Keratinocyte (primary cell): Measurements from ENCODE around the gene PPP4C. TPM values are rescaled to one million over a fixed set of nuclear protein-coding genes. Genes with fewer than 3 reads are reported as not detected.

ENCODE experiments used
- DNase-seq: peaks from one replicate; pipeline ENCODE4 v3.0.0-alpha.2; 2011; ENCODE audit warnings: low read depth, missing footprints, low spot score
- FAIRE-seq: peaks from 2 replicates; lab custom pipeline; 2011; peaks lifted over from hg19 to GRCh38; lab: Jason Lieb, UNC
- H2AFZ ChIP-seq: 2 replicates; pipeline ENCODE4 v1.6.0; 2012; ENCODE audit warnings: low read length, control low read depth, inconsistent platforms; ENCODE audit not compliant: control insufficient read depth
- H3K27ac ChIP-seq: 2 replicates; pipeline ENCODE4 v1.5.1; 2011; ENCODE audit warnings: low read length; ENCODE audit not compliant: control insufficient read depth, insufficient read depth
- H3K27me3 ChIP-seq: 3 replicates; pipeline ENCODE4 v1.6.0; 2011; ENCODE audit warnings: low read length; ENCODE audit not compliant: control insufficient read depth, insufficient read depth; ENCODE audit errors: extremely low read depth
- H3K36me3 ChIP-seq, 2 experiments: 2 replicates in 1 of 2; 3 replicates in 1 of 2; pipeline ENCODE4 v1.5.1; 2011; ENCODE audit warnings: low read length in 2 of 2, mild to moderate bottlenecking in 1 of 2; ENCODE audit not compliant: control insufficient read depth in 2 of 2, insufficient read depth in 2 of 2; ENCODE audit errors: extremely low read depth in 1 of 2
- H3K4me1 ChIP-seq: 3 replicates; pipeline ENCODE4 v1.5.1; 2011; ENCODE audit warnings: low read length; ENCODE audit not compliant: control insufficient read depth, insufficient read depth; ENCODE audit errors: extremely low read depth
- H3K4me2 ChIP-seq: 3 replicates; pipeline ENCODE4 v1.6.0; 2011; ENCODE audit warnings: low read depth, low read length; ENCODE audit not compliant: control insufficient read depth, insufficient read depth; ENCODE audit errors: extremely low read depth
- H3K4me3 ChIP-seq, 3 experiments: fragments of 200-600 bp in 1 of 3; sonication (generic) in 1 of 3; 2 replicates in 2 of 3; 3 replicates in 1 of 3; pipeline ENCODE4 v1.5.1; 2011 to 2016; ENCODE audit warnings: low read length in 3 of 3, mild to moderate bottlenecking in 3 of 3, control low read depth in 2 of 3, inconsistent platforms in 1 of 3, low read depth in 1 of 3, mixed read lengths in 1 of 3, mixed run types in 1 of 3, moderate library complexity in 1 of 3; ENCODE audit not compliant: control insufficient read depth in 2 of 3, insufficient read depth in 2 of 3; ENCODE audit errors: extremely low read depth in 1 of 3
- H3K79me2 ChIP-seq: 2 replicates; pipeline ENCODE4 v1.6.0; 2012; ENCODE audit warnings: low read length; ENCODE audit not compliant: control insufficient read depth, insufficient read depth
- H3K9ac ChIP-seq: 3 replicates; pipeline ENCODE4 v1.6.0; 2011; ENCODE audit warnings: low read length; ENCODE audit not compliant: control insufficient read depth, insufficient read depth; ENCODE audit errors: extremely low read depth
- H3K9me1 ChIP-seq: 3 replicates; pipeline ENCODE4 v1.6.0; 2011; ENCODE audit warnings: low read length; ENCODE audit not compliant: control insufficient read depth, insufficient read depth; ENCODE audit errors: extremely low read depth
- H3K9me3 ChIP-seq: 2 replicates; pipeline ENCODE4 v1.5.1; 2012; ENCODE audit warnings: low read depth, low read length; ENCODE audit not compliant: control insufficient read depth
- H4K20me1 ChIP-seq: 3 replicates; pipeline ENCODE4 v1.6.0; 2011; ENCODE audit warnings: low read length; ENCODE audit not compliant: control insufficient read depth, insufficient read depth; ENCODE audit errors: extremely low read depth
- CTCF ChIP-seq, 3 experiments: IDR thresholded peaks in 1 of 3; conservative IDR thresholded peaks in 1 of 3; optimal IDR thresholded peaks in 1 of 3; 2 replicates in 2 of 3; 3 replicates in 1 of 3; pipeline versions ENCODE3 to v1.5.1; 2011; ENCODE audit warnings: low read length in 3 of 3, mild to moderate bottlenecking in 3 of 3, moderate library complexity in 2 of 3, control low read depth in 1 of 3, inconsistent platforms in 1 of 3; ENCODE audit not compliant: insufficient read depth in 2 of 3; ENCODE audit errors: extremely low read depth in 1 of 3
- EZH2 ChIP-seq: IDR thresholded peaks from one replicate; pipeline ENCODE4 v1.6.1; 2012; ENCODE audit warnings: inconsistent platforms, mild to moderate bottlenecking, low read length, moderate library complexity
- dilution Hi-C: fragments of 300-500 bp; cut with MboI; formaldehyde crosslinking; loops from one replicate; pipeline ENCODE4 v1.7.0; 2020; ENCODE audit warnings: low sequenced_read_pairs; ENCODE audit not compliant: extremely low pct_ligation_motif_present
- polyA plus RNA-seq, 5 experiments: library from polyadenylated mRNA; depleted of rRNA in 3 of 5; stranded (reverse) in 3 of 5; stranded (forward) in 1 of 5; unstranded in 1 of 5; fragments of >200 nt; gene quantifications; 1 replicate in 1 of 5; 2 replicates in 3 of 5; 3 replicates in 1 of 5; pipeline versions ENCODE4 v1.2.1 to v1.2.3, GENCODE V29; 2011 to 2012; ENCODE audit warnings: missing spikeins in 2 of 5, low read depth in 1 of 5, low replicate concordance in 1 of 5

Gene PPP4C
- polyA plus RNA-seq, 1 donor (not counting 4 experiments of a cell fraction or from before 2014, with no cell fraction given), result 124 TPM

GRCh38 chr16:30031477-30031918 is 44.3 kb upstream of the PPP4C start:
- H3K4me1 ChIP-seq, result no peaks in the 10 kb centered on the region
- no peaks in the 10 kb centered on the region for H3K9me1 ChIP-seq
- dilution Hi-C loops, result no loop called here
- DNase-seq (no peak), FAIRE-seq (no peak)
- no peaks in the 10 kb centered on the region for H4K20me1 ChIP-seq
- no peaks in the 10 kb centered on the region for H3K36me3 ChIP-seq
- no peaks in the 10 kb centered on the region for H3K79me2 ChIP-seq
- peaks cover 41% of the 10 kb centered on the region for H3K27me3 ChIP-seq
- H3K9me3 ChIP-seq, result no peaks in the 10 kb centered on the region
- no peak overlapping the region for H2AFZ ChIP-seq
- TF ChIP-seq EZH2, result peak; percentile 70
- TF ChIP-seq CTCF (optimal IDR thresholded peaks at IDR 0.05 in 1 of 3, IDR thresholded peaks at IDR 0.05 in 1 of 3, conservative IDR thresholded peaks at IDR 0.05 in 1 of 3; ENCODE audit: extremely low read depth in 1 of 3, insufficient read depth in 2 of 3, low read length in 3 of 3), result no peak
- H3K27ac ChIP-seq, result no peak overlapping the region
- H3K4me3 ChIP-seq, result no peak overlapping the region
- H3K4me2 ChIP-seq, result no peak overlapping the region
- no peak overlapping the region for H3K9ac ChIP-seq

DNA sequence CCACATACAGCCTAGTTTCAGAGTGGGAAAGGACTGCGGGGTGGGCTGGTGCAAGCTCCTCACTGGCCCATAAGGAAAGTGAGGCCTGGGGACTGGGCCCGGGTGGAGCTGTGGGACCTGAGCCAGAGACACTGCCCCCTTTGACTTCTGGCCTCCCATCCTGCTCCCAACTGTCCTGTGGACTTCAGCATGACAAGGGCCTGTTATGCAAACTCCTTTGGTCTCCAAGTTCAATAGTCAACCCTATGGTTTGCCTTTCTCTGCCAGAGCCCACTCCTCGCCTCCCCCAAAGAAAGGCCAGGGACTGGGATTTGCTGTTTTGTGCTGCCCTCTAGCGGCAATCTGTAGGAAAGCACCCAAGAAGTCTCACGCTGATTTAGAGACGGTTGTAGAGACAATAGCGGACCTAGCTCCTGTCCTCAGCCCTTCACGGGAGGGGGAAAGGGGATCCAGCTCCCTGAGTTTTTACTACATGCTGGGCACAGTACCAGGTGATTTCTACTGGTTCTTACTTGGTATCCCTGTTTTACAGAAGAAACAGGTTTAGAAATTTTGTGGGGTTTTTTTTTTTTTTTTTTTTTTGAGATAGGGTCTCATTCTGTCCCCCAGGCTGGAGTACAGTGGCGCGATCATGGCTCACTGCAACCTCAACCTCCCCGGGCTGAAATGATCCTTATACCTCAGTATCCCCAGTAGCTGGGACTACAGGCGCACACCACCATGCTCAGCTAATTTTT is 43.5 kb upstream of the PPP4C start:
- DNase-seq (no peak), FAIRE-seq (no peak)

More for the DNA sequence above, 43.5 kb upstream of the PPP4C start:
- Histone ChIP-seq H4K20me1 (no peaks in the 10 kb centered on the region), H3K79me2 (no peaks in the 10 kb centered on the region), H3K36me3 (no peaks in the 10 kb centered on the region), H3K9me3 (no peaks in the 10 kb centered on the region), H3K27ac (no peak overlapping the region), H3K4me1 (no peaks in the 10 kb centered on the region), H3K4me2 (no peak overlapping the region), H3K9ac (no peak overlapping the region), H3K4me3 (no peak overlapping the region), H2AFZ (no peak overlapping the region), H3K27me3 (peaks cover 41% of the 10 kb centered on the region), H3K9me1 (no peaks in the 10 kb centered on the region)
- dilution Hi-C loops, result no loop called here
- TF ChIP-seq EZH2 (no peak), CTCF (optimal IDR thresholded peaks at IDR 0.05 in 1 of 3, IDR thresholded peaks at IDR 0.05 in 1 of 3, conservative IDR thresholded peaks at IDR 0.05 in 1 of 3; ENCODE audit: extremely low read depth in 1 of 3, insufficient read depth in 2 of 3, low read length in 3 of 3) (peak; percentile 65 to 93 (median 74))
